GM12878 (cell line): Measurements from ENCODE around the gene BUB3.

Experiments
- EP300 ChIP-seq, 2 experiments: fragments of 150-350 bp in 1 of 2; IDR thresholded peaks; 2 replicates each; pipeline ENCODE4 v1.6.1; 2011 to 2012; ENCODE audit warnings: low read depth in 2 of 2, low read length in 2 of 2, borderline replicate concordance in 1 of 2, improper control_type of control experiment in 1 of 2, inconsistent platforms in 1 of 2; ENCODE audit not compliant: control insufficient read depth in 1 of 2
- MYC ChIP-seq: IDR thresholded peaks from 2 replicates; pipeline ENCODE4 v1.6.1; 2011; ENCODE audit warnings: mild to moderate bottlenecking, low read length, moderate library complexity, inconsistent platforms; ENCODE audit not compliant: insufficient read depth, insufficient replicate concordance, insufficient read length, severe bottlenecking
- POLR2A ChIP-seq: IDR thresholded peaks from 2 replicates; pipeline ENCODE4 v1.6.1; 2011; ENCODE audit warnings: low read depth, mild to moderate bottlenecking, low read length
- TF ChIP-seq, protein P1 (sequence below): IDR thresholded peaks from 2 replicates; pipeline ENCODE4 v1.6.1; 2011; ENCODE audit warnings: low read depth, low read length, improper control_type of control experiment, borderline replicate concordance
- TF ChIP-seq, protein P2 (sequence below): fragments of 450-650 bp; formaldehyde crosslinking; IDR thresholded peaks from 2 replicates; pipeline ENCODE4 v1.5.0; 2022; ENCODE audit warnings: mild to moderate bottlenecking, missing genetic modification characterization

DNA sequence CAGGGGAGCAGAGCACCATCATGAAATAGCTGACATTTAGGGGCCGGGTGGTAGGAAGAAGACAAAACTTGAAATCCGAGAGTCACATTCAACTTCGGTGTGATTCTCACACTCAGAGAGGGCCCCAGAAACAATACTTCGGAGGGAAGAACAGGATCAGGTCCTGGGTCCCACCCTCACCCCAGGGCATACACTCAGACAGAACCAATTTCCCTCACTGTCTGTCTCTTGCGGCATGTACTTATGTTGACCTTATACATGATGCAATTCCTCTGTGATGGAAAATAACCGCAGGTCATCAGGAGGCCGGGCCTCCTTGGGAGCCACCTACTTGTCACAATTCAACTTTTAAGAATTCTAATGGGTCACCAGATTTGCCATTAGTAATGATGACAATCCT is 44.7 kb upstream of the BUB3 start:
- TF ChIP-seq, protein P1, sequence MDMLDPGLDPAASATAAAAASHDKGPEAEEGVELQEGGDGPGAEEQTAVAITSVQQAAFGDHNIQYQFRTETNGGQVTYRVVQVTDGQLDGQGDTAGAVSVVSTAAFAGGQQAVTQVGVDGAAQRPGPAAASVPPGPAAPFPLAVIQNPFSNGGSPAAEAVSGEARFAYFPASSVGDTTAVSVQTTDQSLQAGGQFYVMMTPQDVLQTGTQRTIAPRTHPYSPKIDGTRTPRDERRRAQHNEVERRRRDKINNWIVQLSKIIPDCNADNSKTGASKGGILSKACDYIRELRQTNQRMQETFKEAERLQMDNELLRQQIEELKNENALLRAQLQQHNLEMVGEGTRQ: no peak
- TF ChIP-seq POLR2A: no peak
- TF ChIP-seq, protein P2, sequence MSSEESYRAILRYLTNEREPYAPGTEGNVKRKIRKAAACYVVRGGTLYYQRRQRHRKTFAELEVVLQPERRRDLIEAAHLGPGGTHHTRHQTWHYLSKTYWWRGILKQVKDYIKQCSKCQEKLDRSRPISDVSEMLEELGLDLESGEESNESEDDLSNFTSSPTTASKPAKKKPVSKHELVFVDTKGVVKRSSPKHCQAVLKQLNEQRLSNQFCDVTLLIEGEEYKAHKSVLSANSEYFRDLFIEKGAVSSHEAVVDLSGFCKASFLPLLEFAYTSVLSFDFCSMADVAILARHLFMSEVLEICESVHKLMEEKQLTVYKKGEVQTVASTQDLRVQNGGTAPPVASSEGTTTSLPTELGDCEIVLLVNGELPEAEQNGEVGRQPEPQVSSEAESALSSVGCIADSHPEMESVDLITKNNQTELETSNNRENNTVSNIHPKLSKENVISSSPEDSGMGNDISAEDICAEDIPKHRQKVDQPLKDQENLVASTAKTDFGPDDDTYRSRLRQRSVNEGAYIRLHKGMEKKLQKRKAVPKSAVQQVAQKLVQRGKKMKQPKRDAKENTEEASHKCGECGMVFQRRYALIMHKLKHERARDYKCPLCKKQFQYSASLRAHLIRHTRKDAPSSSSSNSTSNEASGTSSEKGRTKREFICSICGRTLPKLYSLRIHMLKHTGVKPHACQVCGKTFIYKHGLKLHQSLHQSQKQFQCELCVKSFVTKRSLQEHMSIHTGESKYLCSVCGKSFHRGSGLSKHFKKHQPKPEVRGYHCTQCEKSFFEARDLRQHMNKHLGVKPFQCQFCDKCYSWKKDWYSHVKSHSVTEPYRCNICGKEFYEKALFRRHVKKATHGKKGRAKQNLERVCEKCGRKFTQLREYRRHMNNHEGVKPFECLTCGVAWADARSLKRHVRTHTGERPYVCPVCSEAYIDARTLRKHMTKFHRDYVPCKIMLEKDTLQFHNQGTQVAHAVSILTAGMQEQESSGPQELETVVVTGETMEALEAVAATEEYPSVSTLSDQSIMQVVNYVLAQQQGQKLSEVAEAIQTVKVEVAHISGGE (CRISPR knock-in tag): no peak
- no peak for TF ChIP-seq MYC
- TF ChIP-seq EP300 (IDR thresholded peaks at IDR 0.05; ENCODE audit: borderline replicate concordance in 1 of 2, control insufficient read depth in 1 of 2, low read depth in 2 of 2, low read length in 2 of 2): no peak
